HK-2 (cell line): ENCODE data around the gene CCDC183.
"Not testable (repeated sequence)": the region's sequence is repeated elsewhere in the genome, so short reads cannot be mapped to it uniquely, and the experiment has no call there.

Experiments used
- DNase-seq: peaks from one replicate; pipeline ENCODE4 v3.0.0-alpha.2; 2018; ENCODE audit not compliant: unreplicated experiment

The CCDC183 gene

GRCh38 chr9:136796238-136796774 lies at the start of gene CCDC183:
CCDC183 (plus strand) TSS chr9:136796338; CDS start chr9:136796398, 60 bp downstream.
- no peak for DNase-seq

GRCh38 chr9:136746621-136747020 lies 49.5 kb upstream of the CCDC183 start:
- no peak for DNase-seq

GRCh38 chr9:136747161-136748060 lies 48.7 kb upstream of the CCDC183 start:
- no peak for DNase-seq

- DNase-seq: no peak
These were observed 47.9 kb upstream of the CCDC183 start, which contains the start of gene LCN6 for GRCh38 chr9:136748201-136748600. LCN6 (minus strand) TSS chr9:136748525; CDS start chr9:136748483, 42 bp downstream.

GRCh38 chr9:136748666-136749611 lies 47.2 kb upstream of the CCDC183 start:
- no peak for DNase-seq

GRCh38 chr9:136750526-136750925 lies 45.6 kb upstream of the CCDC183 start:
- DNase-seq: no peak

- DNase-seq: no peak
These were observed 44.9 kb upstream of the CCDC183 start for GRCh38 chr9:136751244-136751643.

- DNase-seq: no peak
These were observed 44.3 kb upstream of the CCDC183 start for GRCh38 chr9:136751814-136752213.

GRCh38 chr9:136753371-136754058 lies 42.6 kb upstream of the CCDC183 start:
- DNase-seq: no peak

GRCh38 chr9:136754059-136754572 lies 42.0 kb upstream of the CCDC183 start:
- DNase-seq: no peak

- no peak for DNase-seq
These were observed 41.4 kb upstream of the CCDC183 start for GRCh38 chr9:136754626-136755301.

- not testable (repeated sequence) for DNase-seq
These were observed 40.6 kb upstream of the CCDC183 start for GRCh38 chr9:136755302-136756133.

- no peak for DNase-seq
These were observed 40.1 kb upstream of the CCDC183 start for GRCh38 chr9:136756134-136756438.

GRCh38 chr9:136756836-136757235 lies 39.3 kb upstream of the CCDC183 start:
- no peak for DNase-seq

- DNase-seq: no peak
These were observed 38.8 kb upstream of the CCDC183 start for GRCh38 chr9:136757328-136757727.

GRCh38 chr9:136757751-136758140 lies 38.4 kb upstream of the CCDC183 start:
- no peak for DNase-seq

- DNase-seq: no peak
These were observed 37.1 kb upstream of the CCDC183 start for GRCh38 chr9:136759001-136759400.

GRCh38 chr9:136759436-136760325 lies 36.5 kb upstream of the CCDC183 start:
- no peak for DNase-seq

GRCh38 chr9:136760424-136760823 lies 35.7 kb upstream of the CCDC183 start:
- DNase-seq: no peak
